Fibroblast of lung (primary cell): ENCODE data around the gene PIK3IP1. TPM values are rescaled to one million over a fixed set of nuclear protein-coding genes. Genes with fewer than 3 reads are reported as not detected.
A peak's percentile ranks its signal among the peaks of the same experiment; 100 is the strongest.

ENCODE experiments used
- DNase-seq, 2 donors: peaks; one replicate each; pipeline versions ENCODE4 v3.0.0 to v3.0.0-alpha.2; 2010; ENCODE audit warnings: low read depth in 2 of 2
- H2AFZ ChIP-seq: 2 replicates; pipeline ENCODE4 v1.5.1; 2012; ENCODE audit warnings: low read length, control low read depth, inconsistent platforms
- H3K27ac ChIP-seq: 2 replicates; pipeline ENCODE4 v1.5.1; 2011; ENCODE audit warnings: low read length, control low read depth; ENCODE audit not compliant: insufficient read depth
- H3K27me3 ChIP-seq: 2 replicates; pipeline ENCODE4 v1.5.1; 2011; ENCODE audit warnings: mild to moderate bottlenecking, low read length; ENCODE audit not compliant: control insufficient read depth, insufficient read depth
- H3K36me3 ChIP-seq: 2 replicates; pipeline ENCODE4 v1.5.1; 2011; ENCODE audit warnings: low read length; ENCODE audit not compliant: control insufficient read depth, insufficient read depth
- H3K4me1 ChIP-seq: 2 replicates; pipeline ENCODE4 v1.5.1; 2011; ENCODE audit warnings: low read length; ENCODE audit not compliant: control insufficient read depth, insufficient read depth; ENCODE audit errors: extremely low read depth
- H3K4me2 ChIP-seq: 2 replicates; pipeline ENCODE4 v1.5.1; 2011; ENCODE audit warnings: low read length, control low read depth; ENCODE audit not compliant: insufficient read depth; ENCODE audit errors: extremely low read depth
- H3K4me3 ChIP-seq, 4 experiments: fragments of 200-600 bp in 1 of 4; sonication (generic) in 1 of 4; replicated peaks in 1 of 4; 2 replicates each; pipeline ENCODE4 v1.5.1; 2011 to 2016; ENCODE audit warnings: low read length in 4 of 4, low read depth in 3 of 4, mild to moderate bottlenecking in 3 of 4, control low read depth in 2 of 4, inconsistent platforms in 1 of 4, mixed read lengths in 1 of 4; ENCODE audit not compliant: insufficient read depth in 1 of 4; ENCODE audit errors: control extremely low read depth in 1 of 4
- H3K79me2 ChIP-seq: 2 replicates; pipeline ENCODE4 v1.5.1; 2012; ENCODE audit warnings: mild to moderate bottlenecking, low read length, inconsistent platforms; ENCODE audit not compliant: control insufficient read depth, insufficient read depth
- H3K9ac ChIP-seq: 2 replicates; pipeline ENCODE4 v1.5.1; 2011; ENCODE audit warnings: mild to moderate bottlenecking, low read length, control low read depth; ENCODE audit not compliant: insufficient read depth
- H3K9me3 ChIP-seq: 2 replicates; pipeline ENCODE4 v1.5.1; 2012; ENCODE audit warnings: low read depth, low read length; ENCODE audit not compliant: control insufficient read depth, insufficient read depth
- H4K20me1 ChIP-seq: 2 replicates; pipeline ENCODE4 v1.5.1; 2011; ENCODE audit warnings: low read length; ENCODE audit not compliant: control insufficient read depth, insufficient read depth; ENCODE audit errors: extremely low read depth
- EZH2 ChIP-seq: IDR thresholded peaks from 2 replicates; pipeline ENCODE4 v1.5.1; 2012; ENCODE audit warnings: low read length, control low read depth, mild to moderate bottlenecking; ENCODE audit errors: missing control alignments
- polyA plus RNA-seq, 2 donors: library from polyadenylated mRNA; depleted of rRNA in 1 of 2; stranded (reverse) in 1 of 2; unstranded in 1 of 2; fragments of >200 nt; gene quantifications; 2 replicates each; pipeline ENCODE4 v1.2.1, GENCODE V29; 2011 to 2012; ENCODE audit warnings: missing spikeins in 1 of 2
- total RNA-seq: library from RNA; depleted of rRNA; stranded (reverse); fragments of >200 nt; gene quantifications from 2 replicates; pipeline ENCODE4 v1.2.1, GENCODE V29; 2014
- TF ChIP-seq, protein P1 (sequence below), 2 donors: IDR thresholded peaks in 1 of 2; conservative IDR thresholded peaks in 1 of 2; 1 replicate in 1 of 2; 2 replicates in 1 of 2; pipeline ENCODE4 v1.5.1; 2011 to 2012; ENCODE audit warnings: low read length in 2 of 2, control low read depth in 1 of 2, inconsistent platforms in 1 of 2, low read depth in 1 of 2, mild to moderate bottlenecking in 1 of 2

Gene PIK3IP1
- total and polyA plus RNA-seq, 2 donors (not counting 1 experiment from before 2014, with no cell fraction given) = 32.1 to 81.6 TPM

DNA sequence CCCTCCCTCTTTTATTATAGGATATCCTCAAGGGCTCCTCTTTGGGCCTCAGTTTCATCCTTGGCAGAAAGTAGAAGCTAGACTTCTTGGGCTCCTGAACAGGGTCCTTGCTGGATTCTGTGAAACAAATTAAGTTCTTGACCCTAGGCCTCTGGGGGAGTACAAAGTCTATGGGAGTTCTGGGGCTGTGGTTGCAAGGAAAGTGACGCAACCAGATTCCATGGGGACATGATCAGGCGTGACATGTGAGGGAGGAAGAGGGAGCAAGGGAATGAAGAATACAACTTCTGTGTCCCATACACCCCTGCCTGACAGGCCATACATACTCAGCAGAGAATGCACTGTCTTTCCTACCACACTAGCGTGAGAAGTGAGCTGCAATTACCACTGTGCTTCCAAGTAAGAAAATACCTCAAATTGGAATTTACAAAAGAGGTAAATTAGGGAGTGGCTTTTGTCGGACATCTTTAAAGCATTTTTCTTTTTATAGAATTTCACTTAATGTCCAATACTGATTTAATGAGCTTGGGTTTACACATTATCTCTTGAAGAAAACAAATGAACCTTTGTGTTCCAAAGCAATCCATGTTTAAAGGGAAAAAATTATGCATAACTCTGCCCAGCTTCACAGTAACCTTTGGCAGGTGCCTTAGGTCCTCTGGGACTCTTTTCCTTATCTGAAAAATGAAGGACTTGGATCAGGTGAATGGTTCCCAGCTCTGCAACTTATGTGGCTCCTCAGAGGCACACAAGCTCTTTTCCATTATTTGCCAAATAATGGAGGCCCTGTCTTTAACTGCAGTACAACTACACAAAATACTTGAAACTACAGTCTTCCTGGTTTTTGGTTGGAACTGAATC, 41.3 kb downstream of the PIK3IP1 start:
- Histone ChIP-seq H3K9me3 (no peaks in the 10 kb centered on the region), H2AFZ (no peak overlapping the region), H3K4me3 (no peak overlapping the region), H3K9ac (no peak overlapping the region), H3K27ac (no peak overlapping the region), H3K27me3 (no peaks in the 10 kb centered on the region), H3K79me2 (no peaks in the 10 kb centered on the region), H4K20me1 (no peaks in the 10 kb centered on the region), H3K4me1 (peaks cover 11% of the 10 kb centered on the region), H3K4me2 (no peak overlapping the region), H3K36me3 (no peaks in the 10 kb centered on the region)
- DNase-seq = peak in 1 of 2 donors; percentile 19
- TF ChIP-seq, protein P1, sequence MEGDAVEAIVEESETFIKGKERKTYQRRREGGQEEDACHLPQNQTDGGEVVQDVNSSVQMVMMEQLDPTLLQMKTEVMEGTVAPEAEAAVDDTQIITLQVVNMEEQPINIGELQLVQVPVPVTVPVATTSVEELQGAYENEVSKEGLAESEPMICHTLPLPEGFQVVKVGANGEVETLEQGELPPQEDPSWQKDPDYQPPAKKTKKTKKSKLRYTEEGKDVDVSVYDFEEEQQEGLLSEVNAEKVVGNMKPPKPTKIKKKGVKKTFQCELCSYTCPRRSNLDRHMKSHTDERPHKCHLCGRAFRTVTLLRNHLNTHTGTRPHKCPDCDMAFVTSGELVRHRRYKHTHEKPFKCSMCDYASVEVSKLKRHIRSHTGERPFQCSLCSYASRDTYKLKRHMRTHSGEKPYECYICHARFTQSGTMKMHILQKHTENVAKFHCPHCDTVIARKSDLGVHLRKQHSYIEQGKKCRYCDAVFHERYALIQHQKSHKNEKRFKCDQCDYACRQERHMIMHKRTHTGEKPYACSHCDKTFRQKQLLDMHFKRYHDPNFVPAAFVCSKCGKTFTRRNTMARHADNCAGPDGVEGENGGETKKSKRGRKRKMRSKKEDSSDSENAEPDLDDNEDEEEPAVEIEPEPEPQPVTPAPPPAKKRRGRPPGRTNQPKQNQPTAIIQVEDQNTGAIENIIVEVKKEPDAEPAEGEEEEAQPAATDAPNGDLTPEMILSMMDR (conservative IDR thresholded peaks at IDR 0.05 in 1 of 2, IDR thresholded peaks at IDR 0.05 in 1 of 2; ENCODE audit: low read depth in 1 of 2, low read length in 2 of 2) = no peak
- TF ChIP-seq EZH2 = no peak

DNA sequence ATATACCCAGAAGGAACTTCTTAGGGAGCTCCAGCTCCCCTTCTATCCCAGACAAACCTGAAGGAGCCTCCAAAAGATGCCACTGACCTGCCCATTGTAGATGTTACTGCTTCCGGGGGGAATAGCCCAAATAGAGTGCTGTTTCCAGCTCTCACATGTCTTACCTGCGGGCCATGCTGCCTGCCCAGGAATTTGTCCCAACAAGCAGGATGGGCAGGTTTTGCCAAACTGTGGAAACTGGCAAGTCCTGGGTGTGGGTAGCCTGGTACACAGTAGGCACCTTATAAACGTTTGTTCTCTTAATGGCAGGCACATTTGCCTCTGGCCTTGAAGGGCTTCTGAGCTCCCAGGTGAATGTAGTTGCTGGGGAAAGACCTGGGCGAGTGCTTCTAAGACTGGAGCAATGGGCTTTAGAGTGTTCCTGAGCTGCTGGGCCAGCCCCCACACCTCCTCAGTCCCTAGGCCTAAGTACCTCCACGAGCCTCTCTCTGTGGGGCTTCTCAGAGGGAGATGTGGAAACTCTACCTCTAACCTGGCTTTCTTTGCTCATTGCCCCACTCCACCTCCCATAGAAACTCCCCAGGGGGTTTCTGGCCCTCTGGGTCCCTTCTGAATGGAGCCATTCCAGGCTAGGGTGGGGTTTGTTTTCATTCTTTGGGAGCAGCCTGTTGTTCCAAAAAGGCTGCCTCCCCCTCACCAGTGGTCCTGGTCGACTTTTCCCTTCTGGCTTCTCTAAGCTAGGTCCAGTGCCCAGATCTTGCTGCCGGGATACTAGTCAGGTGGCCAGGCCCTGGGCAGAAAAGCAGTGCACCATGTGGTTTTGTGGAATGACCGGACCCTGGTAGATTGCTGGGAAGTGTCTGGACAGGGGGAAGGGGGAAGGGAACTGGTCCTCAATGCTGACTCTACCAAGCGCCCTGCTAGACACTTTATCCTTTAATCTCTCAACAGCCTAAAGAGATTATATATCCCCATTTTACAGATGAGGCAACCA, 43.0 kb downstream of the PIK3IP1 start:
- H3K4me2 ChIP-seq = peak overlapping the region; percentile 90
- H3K27ac ChIP-seq = no peak overlapping the region
- peak overlapping the region; percentile 55 to 74 (median 69) for H3K4me3 ChIP-seq
- H3K9me3 ChIP-seq = no peaks in the 10 kb centered on the region
- TF ChIP-seq, protein P1 (conservative IDR thresholded peaks at IDR 0.05 in 1 of 2, IDR thresholded peaks at IDR 0.05 in 1 of 2; ENCODE audit: low read depth in 1 of 2, low read length in 2 of 2) = no peak
- TF ChIP-seq EZH2 = no peak
- no peak overlapping the region for H3K9ac ChIP-seq
- no peaks in the 10 kb centered on the region for H3K36me3 ChIP-seq
- H3K4me1 ChIP-seq = peaks cover 14% of the 10 kb centered on the region
- no peak overlapping the region for H2AFZ ChIP-seq
- peaks cover under 1% of the 10 kb centered on the region for H4K20me1 ChIP-seq
- no peaks in the 10 kb centered on the region for H3K27me3 ChIP-seq
- H3K79me2 ChIP-seq = no peaks in the 10 kb centered on the region
- peak in 1 of 2 donors; percentile 62 for DNase-seq
